Prostate gland (tissue), 2 donors: ENCODE measurements around the gene RXRA.

Experiments used
- CTCF ChIP-seq, 4 experiments: fragments of 200-600 bp in 2 of 4; fragments of 450-650 bp in 2 of 4; sonication (generic) in 2 of 4; IDR thresholded peaks; 1 replicate in 3 of 4; 2 replicates in 1 of 4; pipeline ENCODE4 v1.5.1; 2016 to 2019; ENCODE audit warnings: antibody characterized with exemption in 4 of 4, mild to moderate bottlenecking in 2 of 4, moderate library complexity in 2 of 4
- POLR2AphosphoS5 ChIP-seq: sonication (generic); formaldehyde crosslinking; IDR thresholded peaks from one replicate; pipeline ENCODE4 v1.6.1; 2017; ENCODE audit warnings: antibody characterized with exemption

GRCh38 chr9:134393582-134394280 lies 67.5 kb downstream of the RXRA start:
- TF ChIP-seq CTCF (IDR thresholded peaks at IDR 0.05) (no peak), POLR2AphosphoS5 (no peak)
